DOHH2 (cell line): ENCODE data around the gene GRM4.

Experiments used
- CTCF ChIP-seq: fragments of 200-600 bp; sonication (generic); IDR thresholded peaks from one replicate; pipeline ENCODE4 v1.5.1; 2014; ENCODE audit warnings: antibody characterized with exemption, mild to moderate bottlenecking, low read depth, low read length; ENCODE audit not compliant: poor library complexity, severe bottlenecking
- EZH2phosphoT487 ChIP-seq: fragments of 200-600 bp; sonication (generic); IDR thresholded peaks from 2 replicates; pipeline ENCODE4 v1.6.1; 2017; ENCODE audit warnings: borderline replicate concordance, mild to moderate bottlenecking, antibody characterized with exemption, low read length, moderate library complexity, mixed read lengths

- peak; percentile 55 for TF ChIP-seq CTCF
- TF ChIP-seq EZH2phosphoT487 = no peak
Measured at GRCh38 chr6:34143884-34144580, 1.9 kb downstream of the GRM4 start.
